Keratinocyte (primary cell): ENCODE data around the gene BEGAIN. TPM values are rescaled to one million over a fixed set of nuclear protein-coding genes. Genes with fewer than 3 reads are reported as not detected.

Experiments used
- DNase-seq: peaks from one replicate; pipeline ENCODE4 v3.0.0-alpha.2; 2011; ENCODE audit warnings: low read depth, missing footprints, low spot score
- FAIRE-seq: peaks from 2 replicates; lab custom pipeline; 2011; peaks lifted over from hg19 to GRCh38; lab: Jason Lieb, UNC
- H2AFZ ChIP-seq: 2 replicates; pipeline ENCODE4 v1.6.0; 2012; ENCODE audit warnings: low read length, control low read depth, inconsistent platforms; ENCODE audit not compliant: control insufficient read depth
- H3K27ac ChIP-seq: 2 replicates; pipeline ENCODE4 v1.5.1; 2011; ENCODE audit warnings: low read length; ENCODE audit not compliant: control insufficient read depth, insufficient read depth
- H3K27me3 ChIP-seq: 3 replicates; pipeline ENCODE4 v1.6.0; 2011; ENCODE audit warnings: low read length; ENCODE audit not compliant: control insufficient read depth, insufficient read depth; ENCODE audit errors: extremely low read depth
- H3K36me3 ChIP-seq, 2 experiments: 2 replicates in 1 of 2; 3 replicates in 1 of 2; pipeline ENCODE4 v1.5.1; 2011; ENCODE audit warnings: low read length in 2 of 2, mild to moderate bottlenecking in 1 of 2; ENCODE audit not compliant: control insufficient read depth in 2 of 2, insufficient read depth in 2 of 2; ENCODE audit errors: extremely low read depth in 1 of 2
- H3K4me1 ChIP-seq: 3 replicates; pipeline ENCODE4 v1.5.1; 2011; ENCODE audit warnings: low read length; ENCODE audit not compliant: control insufficient read depth, insufficient read depth; ENCODE audit errors: extremely low read depth
- H3K4me2 ChIP-seq: 3 replicates; pipeline ENCODE4 v1.6.0; 2011; ENCODE audit warnings: low read depth, low read length; ENCODE audit not compliant: control insufficient read depth, insufficient read depth; ENCODE audit errors: extremely low read depth
- H3K4me3 ChIP-seq, 3 experiments: fragments of 200-600 bp in 1 of 3; sonication (generic) in 1 of 3; 2 replicates in 2 of 3; 3 replicates in 1 of 3; pipeline ENCODE4 v1.5.1; 2011 to 2016; ENCODE audit warnings: low read length in 3 of 3, mild to moderate bottlenecking in 3 of 3, control low read depth in 2 of 3, inconsistent platforms in 1 of 3, low read depth in 1 of 3, mixed read lengths in 1 of 3, mixed run types in 1 of 3, moderate library complexity in 1 of 3; ENCODE audit not compliant: control insufficient read depth in 2 of 3, insufficient read depth in 2 of 3; ENCODE audit errors: extremely low read depth in 1 of 3
- H3K79me2 ChIP-seq: 2 replicates; pipeline ENCODE4 v1.6.0; 2012; ENCODE audit warnings: low read length; ENCODE audit not compliant: control insufficient read depth, insufficient read depth
- H3K9ac ChIP-seq: 3 replicates; pipeline ENCODE4 v1.6.0; 2011; ENCODE audit warnings: low read length; ENCODE audit not compliant: control insufficient read depth, insufficient read depth; ENCODE audit errors: extremely low read depth
- H3K9me1 ChIP-seq: 3 replicates; pipeline ENCODE4 v1.6.0; 2011; ENCODE audit warnings: low read length; ENCODE audit not compliant: control insufficient read depth, insufficient read depth; ENCODE audit errors: extremely low read depth
- H3K9me3 ChIP-seq: 2 replicates; pipeline ENCODE4 v1.5.1; 2012; ENCODE audit warnings: low read depth, low read length; ENCODE audit not compliant: control insufficient read depth
- H4K20me1 ChIP-seq: 3 replicates; pipeline ENCODE4 v1.6.0; 2011; ENCODE audit warnings: low read length; ENCODE audit not compliant: control insufficient read depth, insufficient read depth; ENCODE audit errors: extremely low read depth
- CTCF ChIP-seq, 3 experiments: IDR thresholded peaks in 1 of 3; conservative IDR thresholded peaks in 1 of 3; optimal IDR thresholded peaks in 1 of 3; 2 replicates in 2 of 3; 3 replicates in 1 of 3; pipeline versions ENCODE3 to v1.5.1; 2011; ENCODE audit warnings: low read length in 3 of 3, mild to moderate bottlenecking in 3 of 3, moderate library complexity in 2 of 3, control low read depth in 1 of 3, inconsistent platforms in 1 of 3; ENCODE audit not compliant: insufficient read depth in 2 of 3; ENCODE audit errors: extremely low read depth in 1 of 3
- EZH2 ChIP-seq: IDR thresholded peaks from one replicate; pipeline ENCODE4 v1.6.1; 2012; ENCODE audit warnings: inconsistent platforms, mild to moderate bottlenecking, low read length, moderate library complexity
- dilution Hi-C: fragments of 300-500 bp; cut with MboI; formaldehyde crosslinking; loops from one replicate; pipeline ENCODE4 v1.7.0; 2020; ENCODE audit warnings: low sequenced_read_pairs; ENCODE audit not compliant: extremely low pct_ligation_motif_present
- polyA plus RNA-seq, 5 experiments: library from polyadenylated mRNA; depleted of rRNA in 3 of 5; stranded (reverse) in 3 of 5; stranded (forward) in 1 of 5; unstranded in 1 of 5; fragments of >200 nt; gene quantifications; 1 replicate in 1 of 5; 2 replicates in 3 of 5; 3 replicates in 1 of 5; pipeline versions ENCODE4 v1.2.1 to v1.2.3, GENCODE V29; 2011 to 2012; ENCODE audit warnings: missing spikeins in 2 of 5, low read depth in 1 of 5, low replicate concordance in 1 of 5

Gene BEGAIN
- polyA plus RNA-seq, 1 donor (not counting 4 experiments of a cell fraction or from before 2014, with no cell fraction given), result 0.25 TPM

GRCh38 chr14:100545359-100545758, 41.9 kb downstream of the BEGAIN start:
- Histone ChIP-seq H3K9me3 (no peaks in the 10 kb centered on the region), H3K27ac (no peak overlapping the region), H3K36me3 (no peaks in the 10 kb centered on the region), H3K9me1 (peaks cover 2% of the 10 kb centered on the region), H3K4me3 (no peak overlapping the region), H3K27me3 (peaks cover 15% of the 10 kb centered on the region), H4K20me1 (no peaks in the 10 kb centered on the region), H3K79me2 (no peaks in the 10 kb centered on the region), H3K4me1 (no peaks in the 10 kb centered on the region), H3K4me2 (no peak overlapping the region), H2AFZ (no peak overlapping the region), H3K9ac (no peak overlapping the region)
- FAIRE-seq (no peak), DNase-seq (no peak)
- TF ChIP-seq EZH2, result no peak
- dilution Hi-C loops, result no loop called here

- no peak overlapping the region for H3K27ac ChIP-seq
- no peaks in the 10 kb centered on the region for H4K20me1 ChIP-seq
- dilution Hi-C loops, result no loop called here
- H3K9ac ChIP-seq, result no peak overlapping the region
- no peaks in the 10 kb centered on the region for H3K4me1 ChIP-seq
- no peak overlapping the region for H3K4me2 ChIP-seq
- peaks cover 9% of the 10 kb centered on the region for H3K27me3 ChIP-seq
- H3K9me3 ChIP-seq, result no peaks in the 10 kb centered on the region
- FAIRE-seq (no peak), DNase-seq (no peak)
- peaks cover 2% of the 10 kb centered on the region for H3K9me1 ChIP-seq
- no peak overlapping the region for H3K4me3 ChIP-seq
- H2AFZ ChIP-seq, result no peak overlapping the region
- TF ChIP-seq CTCF (optimal IDR thresholded peaks at IDR 0.05 in 1 of 3, IDR thresholded peaks at IDR 0.05 in 1 of 3, conservative IDR thresholded peaks at IDR 0.05 in 1 of 3; ENCODE audit: extremely low read depth in 1 of 3, insufficient read depth in 2 of 3, low read length in 3 of 3) (no peak), EZH2 (no peak)
- no peaks in the 10 kb centered on the region for H3K36me3 ChIP-seq
- no peaks in the 10 kb centered on the region for H3K79me2 ChIP-seq
Measured at GRCh38 chr14:100544506-100545141, 42.6 kb downstream of the BEGAIN start.
